ENCODE measurements around the gene OSBPL7.

GRCh38 chr17:47801176-47801765 lies 20.3 kb downstream of the OSBPL7 start:
- TF ChIP-seq CTCF (IDR thresholded peaks at IDR 0.05) (no peak), POLR2A (IDR thresholded peaks at IDR 0.05) (no peak)
